HL-60/S4 treated with phorbol 12-myristate 13-acetate at 8.2 ng/mL for 4 days and 3 days (cell line): ENCODE measurements around the gene RAD51B.
"Not testable (repeated sequence)": the region's sequence is repeated elsewhere in the genome, so short reads cannot be mapped to it uniquely, and the experiment has no call there.

Source experiments
- in situ Hi-C: fragments of 300-500 bp; cut with MboI; formaldehyde crosslinking; loops from 2 replicates; pipeline ENCODE4 v1.15.0; 2022; ENCODE audit warnings: low sequenced_read_pairs

RAD51B gene

GRCh38 chr14:68193970-68194681 lies 374.5 kb downstream of the RAD51B start:
- in situ Hi-C loops: no loop called here

- in situ Hi-C loops: no loop called here
Observed at GRCh38 chr14:68195126-68195525, 375.5 kb downstream of the RAD51B start.

- in situ Hi-C loops: no loop called here
Observed at GRCh38 chr14:68198713-68199495, 379.3 kb downstream of the RAD51B start.

- in situ Hi-C loops: no loop called here
Observed at GRCh38 chr14:68199554-68200151, 380.1 kb downstream of the RAD51B start.

GRCh38 chr14:68203871-68204270 lies 384.3 kb downstream of the RAD51B start:
- in situ Hi-C loops: no loop called here

- in situ Hi-C loops: no loop called here
Observed at GRCh38 chr14:68208218-68208617, 388.6 kb downstream of the RAD51B start.

- in situ Hi-C loops: no loop called here
Observed at GRCh38 chr14:68208626-68209317, 389.2 kb downstream of the RAD51B start.

- in situ Hi-C loops: no loop called here
Observed at GRCh38 chr14:68210729-68211299, 391.2 kb downstream of the RAD51B start.

- in situ Hi-C loops: no loop called here
Observed at GRCh38 chr14:68211421-68211820, 391.8 kb downstream of the RAD51B start.

- in situ Hi-C loops: no loop called here
Observed at GRCh38 chr14:68211886-68212285, 392.3 kb downstream of the RAD51B start.

- in situ Hi-C loops: no loop called here
Observed at GRCh38 chr14:68212361-68212760, 392.8 kb downstream of the RAD51B start.

- in situ Hi-C loops: no loop called here
Observed at GRCh38 chr14:68214431-68214830, 394.9 kb downstream of the RAD51B start.

- in situ Hi-C loops: no loop called here
Observed at GRCh38 chr14:68215629-68216028, 396.1 kb downstream of the RAD51B start.

- in situ Hi-C loops: no loop called here
Observed at GRCh38 chr14:68216079-68216478, 396.5 kb downstream of the RAD51B start.

GRCh38 chr14:68216957-68217356 lies 397.4 kb downstream of the RAD51B start:
- in situ Hi-C loops: no loop called here

- in situ Hi-C loops: no loop called here
Observed at GRCh38 chr14:68217791-68218340, 398.3 kb downstream of the RAD51B start.

GRCh38 chr14:68219407-68219806 lies 399.8 kb downstream of the RAD51B start:
- in situ Hi-C loops: no loop called here

GRCh38 chr14:68221046-68221445 lies 401.5 kb downstream of the RAD51B start:
- in situ Hi-C loops: not testable (repeated sequence)

- in situ Hi-C loops: no loop called here
Observed at GRCh38 chr14:68222154-68222553, 402.6 kb downstream of the RAD51B start.

GRCh38 chr14:68222726-68223125 lies 403.1 kb downstream of the RAD51B start:
- in situ Hi-C loops: no loop called here

GRCh38 chr14:68223631-68224030 lies 404.1 kb downstream of the RAD51B start:
- in situ Hi-C loops: no loop called here
